ENCODE measurements around the gene CALCR.
"Not testable (repeated sequence)": the region's sequence is repeated elsewhere in the genome, so short reads cannot be mapped to it uniquely, and the experiment has no call there.

The CALCR gene

DNA sequence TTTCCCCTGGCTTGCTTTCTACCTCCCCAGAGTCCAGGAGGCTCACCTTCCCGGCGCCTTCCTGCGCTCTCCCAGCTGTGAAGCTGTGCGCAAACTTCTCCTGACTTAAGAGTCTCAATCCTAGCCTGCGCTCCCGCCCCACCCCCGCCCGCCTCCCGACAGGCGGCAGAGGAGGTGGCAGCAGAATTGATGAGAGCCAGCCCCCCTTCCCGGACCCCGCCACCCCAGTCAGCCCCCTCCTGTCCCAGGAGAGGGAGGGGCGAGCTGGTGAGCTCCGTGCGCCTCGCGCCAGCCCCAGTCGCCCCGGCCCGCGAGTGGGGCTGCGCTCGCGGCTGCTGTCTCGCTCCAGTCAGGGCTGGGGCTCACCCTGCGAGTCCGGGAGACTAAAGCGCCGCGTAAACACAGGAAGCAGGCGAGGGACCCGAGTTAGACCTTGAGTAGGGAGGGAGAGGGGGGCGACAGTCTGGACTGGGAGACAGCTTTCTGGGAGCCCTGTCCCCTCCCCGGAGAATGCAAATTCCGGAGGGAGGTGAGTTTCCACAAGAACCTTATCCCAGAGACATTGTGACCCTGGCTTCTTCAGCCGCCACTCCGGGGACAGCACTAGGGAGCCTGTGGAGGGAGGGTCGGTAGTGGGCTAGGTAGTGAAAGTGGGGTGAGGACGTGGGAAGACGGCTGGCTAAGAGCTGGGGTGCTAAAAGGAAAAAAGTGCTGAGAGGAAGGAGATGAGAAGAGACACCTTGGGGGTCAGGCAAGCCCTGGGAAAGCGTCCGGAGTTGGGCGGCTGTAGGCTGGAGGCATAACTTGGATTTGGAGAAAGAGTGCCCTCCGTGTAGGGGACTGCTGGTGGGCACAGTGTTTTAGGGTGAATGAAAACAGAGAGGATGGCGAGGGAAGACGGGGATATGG is at the start of gene CALCR:
CALCR (minus strand) TSS at position 79 of the 909 bp plus-strand sequence. CDS start 87,743 bp downstream, outside the sequence.
- FAIRE-seq, result no peak

DNA sequence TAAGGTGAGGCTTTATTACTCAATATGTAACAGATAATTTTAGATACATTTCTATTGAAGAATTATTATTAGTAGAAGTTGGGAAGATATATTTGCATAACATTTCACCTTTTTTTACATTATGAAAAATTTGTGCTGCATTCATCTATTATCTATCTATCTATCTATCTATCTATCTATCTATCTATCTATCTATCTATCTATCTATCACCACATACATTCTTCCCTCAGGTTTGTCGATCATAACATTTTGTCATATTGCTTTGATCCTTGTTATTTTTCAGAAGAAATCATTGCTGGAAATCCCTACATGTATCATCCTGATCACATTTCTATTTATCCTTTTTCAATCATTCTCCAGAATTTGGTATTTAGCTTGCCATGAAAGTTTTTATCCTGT is 49.3 kb upstream of the CALCR start:
- no peak for FAIRE-seq

DNA sequence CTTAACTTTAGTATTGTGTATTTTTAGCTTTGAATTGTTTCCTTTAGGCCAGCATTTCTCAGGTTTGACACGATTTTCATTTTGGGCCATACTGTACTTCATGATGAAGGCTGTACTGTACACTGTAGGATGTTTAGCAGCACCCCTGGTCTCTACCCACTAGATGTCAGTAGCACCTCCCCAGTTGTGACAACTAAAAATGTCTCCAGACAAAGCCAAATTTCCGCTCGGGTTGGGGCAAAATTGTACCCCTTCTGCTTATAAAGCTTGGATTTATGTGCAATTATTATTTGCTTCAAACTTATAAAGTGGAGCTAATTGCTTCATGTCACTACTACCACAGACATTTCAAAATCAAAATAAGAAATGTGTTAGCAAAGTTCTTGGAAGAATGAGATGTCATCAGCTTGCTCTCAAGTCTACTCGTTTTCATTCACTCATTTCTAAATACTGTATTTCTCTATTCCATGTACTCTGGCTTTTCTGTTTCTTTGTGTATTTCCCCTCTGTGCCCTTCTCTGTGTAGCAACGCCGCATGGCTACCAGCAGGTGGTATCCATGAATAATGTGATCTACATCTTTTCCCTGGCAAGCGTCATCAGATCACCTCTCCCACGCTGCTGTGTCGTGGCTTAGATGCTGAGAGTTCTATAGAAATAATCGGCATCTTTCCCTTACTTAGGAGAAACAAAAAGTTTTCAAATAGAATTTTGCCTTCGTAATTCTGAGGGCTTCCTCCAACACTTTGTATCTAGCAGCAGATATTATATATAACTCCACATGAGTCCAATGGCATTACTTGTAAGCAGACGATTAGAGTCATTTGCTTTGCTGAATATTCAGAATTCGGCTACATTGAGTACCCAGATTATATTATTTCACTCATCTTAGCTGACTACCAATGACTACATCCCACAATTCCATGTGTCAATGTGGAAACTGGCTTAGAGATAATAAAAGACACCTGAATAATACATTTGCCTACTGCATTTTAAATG is 47.8 kb upstream of the CALCR start:
- FAIRE-seq, result peak; percentile 72

DNA sequence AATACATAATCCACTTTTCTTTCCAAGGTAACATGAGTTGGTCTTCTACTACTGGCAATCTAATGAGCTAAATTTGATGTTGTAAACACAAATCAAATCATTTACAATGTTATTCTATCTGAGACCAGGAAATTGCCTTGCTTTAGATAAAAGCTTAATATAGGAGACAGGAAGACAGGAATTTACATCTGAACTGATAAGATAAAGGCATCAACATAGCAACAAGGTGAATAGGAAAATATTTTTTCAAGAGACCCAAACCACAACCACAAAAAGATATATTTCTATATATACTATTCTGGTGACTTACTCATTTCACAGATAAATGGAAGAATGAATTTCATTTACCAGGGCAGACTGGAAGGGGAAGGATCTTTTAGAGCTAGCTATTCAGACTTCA is 46.3 kb upstream of the CALCR start:
- no peak for FAIRE-seq

DNA sequence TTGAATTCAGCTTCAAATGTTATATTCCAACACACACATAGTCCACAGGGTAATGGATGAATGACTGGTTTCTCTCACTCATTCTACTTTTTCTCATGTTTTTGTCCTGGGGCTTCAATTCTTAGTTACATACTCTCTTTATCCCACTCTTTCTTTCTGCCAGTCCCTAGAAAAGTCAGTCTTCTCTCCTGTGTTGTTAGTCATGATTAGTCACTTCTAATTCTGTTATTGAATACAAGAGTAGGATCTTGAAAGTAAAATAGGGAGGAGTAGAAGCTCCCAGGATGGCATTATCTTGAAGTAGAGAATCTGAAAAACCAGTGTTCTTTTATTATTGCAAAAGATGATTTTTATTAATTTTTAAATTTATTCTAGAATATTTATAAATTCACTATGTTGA is 45.5 kb upstream of the CALCR start:
- no peak for FAIRE-seq

DNA sequence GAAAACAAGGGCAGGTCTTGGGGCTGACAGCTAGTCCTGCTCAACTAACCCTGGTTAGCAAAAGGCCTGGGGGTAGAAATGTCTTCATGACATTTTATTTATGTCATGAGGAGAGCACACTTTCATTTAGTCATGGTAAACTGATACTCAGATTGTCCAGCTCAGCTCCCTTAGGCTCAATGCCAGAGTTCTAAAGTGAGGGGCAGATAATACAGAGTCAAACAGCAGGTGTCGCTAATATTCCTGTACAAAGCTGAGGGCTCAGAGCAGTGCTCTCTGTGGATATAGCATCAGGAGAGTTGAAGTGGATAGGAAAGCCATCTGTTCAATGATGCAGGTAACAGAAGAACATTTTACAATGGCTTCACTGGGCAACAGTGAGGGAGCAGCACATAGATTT is 26.8 kb upstream of the CALCR start:
- FAIRE-seq, result no peak

DNA sequence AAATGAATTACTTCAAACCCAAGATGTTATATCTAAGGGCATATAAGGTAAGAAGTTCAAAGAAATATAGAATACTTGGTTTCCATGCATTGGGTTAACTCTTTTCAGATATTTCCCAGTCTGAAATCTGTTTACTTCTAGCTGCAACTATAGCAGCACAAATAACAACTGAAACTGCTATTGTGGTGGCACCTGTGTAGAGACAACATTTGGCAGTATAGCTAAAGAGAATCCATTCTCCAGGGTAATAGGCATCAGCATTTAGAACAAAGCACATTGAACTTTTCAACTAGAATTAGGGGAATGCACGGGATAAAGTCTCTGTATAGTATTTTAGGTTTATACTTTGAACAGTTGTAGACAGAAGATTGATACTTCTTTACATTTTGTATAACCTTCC is 19.7 kb upstream of the CALCR start:
- no peak for FAIRE-seq

DNA sequence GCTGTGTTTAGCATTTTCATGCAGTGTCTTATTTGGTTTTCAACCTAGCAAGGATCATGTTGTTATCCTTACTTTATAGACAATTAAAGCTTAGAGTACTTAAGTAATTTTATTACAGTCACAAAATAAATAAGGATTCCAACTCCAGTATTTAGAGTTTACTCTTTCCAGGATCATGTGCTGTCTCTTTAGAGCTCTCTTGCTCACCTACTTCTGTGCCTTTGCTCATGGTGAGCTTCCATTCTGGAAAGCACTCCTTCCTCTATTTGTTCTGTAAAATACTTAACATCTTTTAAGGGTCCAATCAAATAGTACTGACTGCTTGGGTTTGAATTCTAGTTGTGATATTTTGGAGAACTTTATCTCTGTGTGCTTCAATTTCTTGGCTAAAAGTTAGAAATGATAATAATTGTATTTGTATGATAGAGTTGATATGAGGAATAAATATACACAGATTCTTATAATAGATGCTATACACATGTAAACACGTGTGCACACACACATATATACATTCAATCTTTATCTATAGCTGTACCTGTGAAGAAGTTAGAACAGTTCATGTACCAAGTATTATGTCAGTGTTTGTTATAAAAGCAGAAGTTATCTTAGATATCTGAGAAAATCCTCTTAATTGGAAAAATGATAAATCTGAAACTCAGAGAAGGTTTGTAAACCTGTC is 18.2 kb upstream of the CALCR start:
- FAIRE-seq, result no peak

DNA sequence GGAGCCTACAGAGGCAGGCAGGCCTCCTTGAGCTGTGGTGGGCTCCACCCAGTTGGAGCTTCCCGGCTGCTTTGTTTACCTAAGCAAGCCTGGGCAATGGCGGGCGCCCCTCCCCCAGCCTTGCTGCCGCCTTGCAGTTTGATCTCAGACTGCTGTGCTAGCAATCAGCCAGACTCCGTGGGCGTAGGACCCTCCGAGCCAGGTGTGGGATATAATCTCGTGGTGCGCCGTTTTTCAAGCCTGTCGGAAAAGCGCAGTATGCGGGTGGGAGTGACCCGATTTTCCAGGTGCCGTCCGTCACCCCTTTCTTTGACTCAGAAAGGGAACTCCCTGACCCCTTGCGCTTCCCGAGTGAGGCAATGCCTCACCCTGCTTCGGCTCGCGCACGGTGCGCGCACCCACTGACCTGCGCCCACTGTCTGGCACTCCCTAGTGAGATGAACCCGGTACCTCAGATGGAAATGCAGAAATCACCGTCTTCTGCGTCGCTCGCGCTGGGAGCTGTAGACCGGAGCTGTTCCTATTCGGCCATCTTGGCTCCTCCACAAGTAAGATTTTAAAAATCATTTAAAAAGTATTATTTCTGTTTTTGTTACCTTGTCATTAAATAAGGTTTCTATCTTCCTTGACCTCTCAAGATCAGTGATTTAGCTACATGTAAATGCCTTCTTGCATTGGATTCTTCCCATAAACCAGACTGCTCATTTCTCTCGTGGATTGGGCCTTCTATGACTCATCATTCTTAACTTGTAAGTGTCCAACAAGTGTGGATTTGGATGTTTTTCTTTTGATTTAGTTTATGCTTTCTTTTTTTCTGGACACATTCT is 16.9 kb upstream of the CALCR start:
- not testable (repeated sequence) for FAIRE-seq

DNA sequence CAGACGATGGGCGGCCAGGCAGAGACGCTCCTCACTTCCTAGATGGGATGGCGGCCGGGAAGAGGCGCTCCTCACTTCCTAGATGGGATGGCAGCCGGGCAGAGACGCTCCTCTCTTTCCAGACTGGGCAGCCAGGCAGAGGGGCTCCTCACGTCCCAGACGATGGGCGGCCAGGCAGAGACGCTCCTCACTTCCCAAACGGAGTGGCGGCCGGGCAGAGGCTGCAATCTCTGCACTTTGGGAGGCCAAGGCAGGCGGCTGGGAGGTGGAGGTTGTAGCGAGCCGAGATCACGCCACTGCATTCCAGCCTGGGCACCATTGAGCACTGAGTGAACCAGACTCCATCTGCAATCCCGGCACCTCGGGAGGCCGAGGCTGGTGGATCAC is 11.9 kb upstream of the CALCR start:
- FAIRE-seq, result not testable (repeated sequence)

DNA sequence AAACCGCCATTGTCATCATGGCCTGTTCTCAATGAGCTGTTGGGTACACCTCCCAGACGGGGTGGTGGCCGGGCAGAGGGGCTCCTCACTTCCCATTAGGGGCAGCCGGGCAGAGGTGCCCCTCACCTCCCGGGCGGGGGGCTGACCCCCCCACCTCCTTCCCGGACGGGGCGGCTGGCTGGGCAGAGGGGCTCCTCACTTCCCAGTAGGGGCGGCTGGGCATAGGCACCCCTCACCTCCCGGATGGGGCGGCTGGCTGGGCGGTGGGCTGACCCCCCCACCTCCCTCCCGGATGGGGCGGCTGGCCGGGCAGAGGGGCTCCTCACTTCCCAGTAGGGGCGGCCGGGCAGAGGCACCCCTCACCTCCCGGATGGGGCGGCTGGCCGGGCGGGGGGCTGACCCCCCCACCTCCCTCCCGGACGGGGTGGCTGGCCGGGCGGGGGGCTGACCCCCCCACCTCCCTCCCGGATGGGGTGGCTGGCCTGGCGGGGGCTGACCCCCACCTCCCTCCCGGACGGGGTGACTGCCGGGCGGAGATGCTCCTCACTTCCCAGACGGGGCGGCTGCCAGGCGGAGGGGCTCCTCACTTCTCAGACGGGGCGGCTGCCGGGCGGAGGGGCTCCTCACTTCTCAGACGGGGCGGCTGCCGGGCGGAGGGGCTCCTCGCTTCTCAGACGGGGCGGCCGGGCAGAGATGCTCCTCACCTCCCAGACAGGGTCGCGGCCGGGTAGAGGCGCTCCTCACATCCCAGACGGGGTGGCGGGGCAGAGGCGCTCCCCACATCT is 11.4 kb upstream of the CALCR start:
- not testable (repeated sequence) for FAIRE-seq

DNA sequence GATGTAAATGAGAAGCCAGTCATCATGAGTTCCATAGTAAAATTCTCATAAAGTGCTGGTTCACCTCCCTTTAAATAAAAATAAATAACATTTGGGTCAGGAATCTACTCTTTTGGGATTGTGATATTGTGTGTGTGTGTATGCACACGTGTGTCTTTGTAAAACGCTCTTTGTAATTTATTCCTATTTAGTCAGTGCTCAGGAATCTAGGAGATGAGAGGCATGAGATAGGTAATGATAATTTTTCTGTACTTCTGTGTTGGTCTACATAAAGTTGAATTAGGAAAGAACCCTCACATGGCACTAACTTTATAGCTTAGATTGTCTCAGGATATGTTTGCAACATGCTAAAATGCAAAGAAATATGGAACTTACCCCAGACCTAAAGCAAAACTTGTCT is 4.9 kb upstream of the CALCR start:
- no peak for FAIRE-seq

DNA sequence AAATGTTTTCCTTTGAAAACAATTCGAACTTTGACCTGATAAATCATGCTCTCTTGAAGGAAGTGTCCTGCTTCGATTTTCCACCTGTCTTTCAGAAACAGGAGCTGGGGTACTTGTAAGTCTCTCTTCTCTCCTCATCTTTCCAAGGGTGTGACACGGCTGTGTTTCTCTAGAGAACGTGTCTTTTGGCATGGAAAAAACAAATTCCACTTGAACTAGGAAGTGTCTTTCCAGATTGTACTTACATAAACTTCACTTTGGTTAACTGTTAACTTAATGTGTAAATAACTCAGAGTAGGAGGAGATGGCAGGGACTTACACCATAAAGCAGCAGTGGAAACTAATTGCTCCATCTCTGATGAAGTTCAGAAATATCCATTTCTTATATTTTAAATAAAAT is 4.2 kb upstream of the CALCR start:
- no peak for FAIRE-seq

DNA sequence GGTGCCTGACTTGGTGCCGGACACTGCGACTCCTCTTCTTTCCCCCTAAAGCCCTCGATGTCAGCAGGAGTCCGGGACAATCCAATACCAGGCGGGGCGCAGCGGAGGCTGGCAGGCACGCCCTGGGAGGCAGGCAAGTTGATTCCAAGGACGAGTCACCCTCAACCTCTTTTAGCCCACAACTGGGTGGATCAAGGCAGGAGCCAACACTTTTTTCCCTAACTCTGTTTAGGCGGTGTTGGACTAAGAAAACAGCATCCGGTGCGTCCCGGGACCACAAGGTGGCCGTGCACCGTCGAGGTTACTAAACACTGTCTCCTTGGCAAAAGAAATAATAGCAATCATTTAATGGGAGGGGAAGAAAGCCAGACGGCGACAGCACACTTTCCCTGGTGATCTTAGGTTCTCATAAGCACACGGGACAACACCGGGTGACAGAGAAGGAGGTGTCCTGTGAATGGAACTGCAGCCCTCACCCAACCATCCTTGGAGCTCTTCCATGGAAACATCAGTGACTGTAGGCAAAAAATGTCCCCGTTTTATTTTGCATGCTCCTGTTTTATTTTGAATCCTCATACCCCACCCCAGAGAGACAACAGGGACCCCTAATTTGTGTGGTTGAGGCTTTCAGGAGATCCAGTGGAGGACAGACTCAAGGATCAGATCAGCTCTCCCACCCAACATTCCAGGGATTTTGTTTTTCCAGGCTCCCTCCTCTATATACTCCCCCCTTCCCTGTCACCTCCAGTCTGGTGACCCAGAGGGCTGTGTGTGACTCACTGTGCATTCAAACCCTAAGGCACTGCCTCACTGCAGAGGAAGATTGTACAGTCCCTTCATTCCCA is 1.3 kb upstream of the CALCR start:
- no peak for FAIRE-seq

DNA sequence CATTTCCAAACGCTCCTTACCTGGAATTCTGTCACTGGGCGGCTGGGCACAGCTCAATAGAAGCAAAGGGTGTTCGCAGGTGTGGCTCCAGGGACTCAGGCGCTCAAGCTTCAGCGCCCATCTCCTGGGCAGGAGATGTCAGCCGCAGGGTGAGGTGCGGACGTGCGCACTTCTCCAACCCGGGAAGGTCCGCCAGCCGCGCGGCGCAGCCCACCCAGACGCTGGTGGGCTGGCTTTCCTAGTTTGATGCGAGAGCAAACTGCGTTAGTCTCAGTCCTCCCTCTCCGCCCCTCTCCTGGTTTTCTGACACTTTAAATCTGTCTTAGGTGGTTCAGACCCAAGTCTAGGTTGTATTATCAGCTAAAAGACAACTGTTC is 267 bp downstream of the CALCR start:
- no peak for FAIRE-seq

DNA sequence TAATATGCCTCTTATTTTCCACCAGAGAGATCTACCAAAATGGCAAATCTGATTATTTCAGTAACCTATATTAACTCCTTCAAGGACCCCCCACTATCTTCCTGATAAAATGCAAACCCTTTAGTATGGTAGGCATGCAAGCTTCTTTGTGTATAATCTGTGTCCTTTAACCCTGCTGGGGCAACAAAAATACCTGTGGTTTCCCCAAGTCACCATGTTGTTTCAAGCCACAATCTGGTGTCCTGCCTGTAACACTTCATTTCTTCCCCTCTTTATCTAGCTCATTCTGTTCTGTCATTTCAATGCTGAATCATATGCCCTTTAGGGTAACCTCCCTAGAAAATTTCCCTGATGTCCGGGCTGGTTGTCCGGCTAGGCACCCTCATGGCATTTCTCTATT is 5.3 kb downstream of the CALCR start:
- FAIRE-seq, result no peak

DNA sequence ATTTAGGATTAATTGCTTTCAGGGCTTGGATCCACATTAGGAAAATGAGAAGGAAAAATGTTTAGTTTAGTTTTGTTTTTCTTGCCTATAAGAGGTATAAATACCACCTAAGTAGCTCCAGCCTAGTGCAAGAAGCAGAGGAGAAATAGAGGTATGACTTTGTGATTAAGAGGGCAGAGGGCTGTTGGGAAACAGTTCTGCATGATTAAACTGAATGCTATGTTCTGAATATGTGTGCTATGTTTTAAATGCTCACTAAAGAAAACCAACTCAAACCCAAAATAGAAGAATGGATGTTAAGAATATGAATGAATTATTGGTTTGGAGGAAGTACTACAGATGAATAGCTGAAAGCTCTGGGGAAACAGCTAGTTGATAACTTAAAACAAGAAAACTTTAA is 7.6 kb downstream of the CALCR start:
- no peak for FAIRE-seq

DNA sequence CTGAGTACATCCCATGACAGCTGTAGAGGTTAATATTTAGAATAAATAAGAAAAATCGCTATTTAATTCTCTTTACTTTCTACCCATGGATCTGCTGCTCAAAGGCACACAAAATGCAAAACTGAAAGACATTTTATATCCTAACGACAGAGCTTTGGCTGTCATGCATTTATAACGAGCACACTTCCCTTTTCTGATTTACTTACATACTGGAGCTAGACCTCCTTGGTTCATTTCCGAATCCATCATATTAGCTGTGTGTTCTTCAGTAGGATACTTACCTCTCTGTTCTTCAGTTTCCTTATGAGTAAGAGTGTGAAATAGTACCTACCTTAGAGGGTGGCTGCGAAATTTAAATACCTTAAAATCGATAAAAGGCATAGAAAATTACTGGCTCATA is 10.9 kb downstream of the CALCR start:
- no peak for FAIRE-seq

DNA sequence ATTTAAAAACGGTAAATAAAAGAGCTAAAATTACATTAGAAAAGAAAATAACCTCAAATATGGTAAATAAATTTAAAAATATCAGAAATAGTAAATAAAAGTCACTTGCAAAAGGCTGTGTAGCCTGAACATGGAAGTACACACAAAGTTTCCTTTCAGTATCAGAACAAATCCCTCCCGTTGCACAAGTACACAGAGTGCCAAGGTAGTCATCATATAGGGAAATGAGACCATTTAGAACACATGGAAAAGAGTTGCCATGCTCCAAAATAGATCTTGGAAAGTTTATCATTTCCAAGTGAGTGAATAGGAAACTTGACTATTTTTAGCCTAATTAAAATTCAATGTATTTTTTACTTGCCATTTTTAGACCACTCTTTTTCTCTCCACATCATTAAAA is 11.6 kb downstream of the CALCR start:
- no peak for FAIRE-seq

DNA sequence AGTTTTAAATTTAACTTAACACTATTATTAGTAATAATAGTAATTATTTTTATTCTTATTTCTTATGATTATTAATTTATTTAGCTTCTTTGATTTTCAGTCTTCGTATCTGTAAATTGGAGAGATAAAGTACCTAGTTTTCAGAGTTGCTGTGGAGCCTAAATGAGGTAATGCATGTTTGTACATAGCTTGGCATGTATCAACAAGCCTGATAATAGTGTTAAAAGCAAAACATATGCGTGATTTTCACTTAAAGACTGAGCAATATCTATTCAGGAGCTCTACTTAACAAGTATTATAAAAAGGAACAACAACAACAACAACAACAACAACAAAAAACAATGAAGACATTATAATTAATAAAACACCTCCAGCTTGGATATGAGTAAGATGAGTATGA is 12.4 kb downstream of the CALCR start:
- no peak for FAIRE-seq

Data from TTC549 (cell line).